GM12892 (cell line): ENCODE data around the gene CGB7.
"Not testable (repeated sequence)": the region's sequence is repeated elsewhere in the genome, so short reads cannot be mapped to it uniquely, and the experiment has no call there.

ENCODE experiments used
- DNase-seq: peaks from one replicate; pipeline ENCODE4 v3.0.0; 2011; ENCODE audit not compliant: insufficient read length
- FAIRE-seq: peaks from 2 replicates; lab custom pipeline; 2011; peaks lifted over from hg19 to GRCh38; lab: Jason Lieb, UNC
- POLR2A ChIP-seq: IDR thresholded peaks from 2 replicates; pipeline ENCODE4 v1.6.1; 2011; ENCODE audit warnings: low read depth, low read length, control low read depth
- POLR2AphosphoS5 ChIP-seq: IDR thresholded peaks from 2 replicates; pipeline ENCODE4 v1.6.1; 2011; ENCODE audit warnings: low read depth, low read length, control low read depth
- TAF1 ChIP-seq: IDR thresholded peaks from 2 replicates; pipeline ENCODE4 v1.6.1; 2011; ENCODE audit warnings: low read depth, mild to moderate bottlenecking, control low read depth, low read length, borderline replicate concordance

The CGB7 gene

GRCh38 chr19:49022116-49022515, 35.4 kb downstream of the CGB7 start:
- TF ChIP-seq POLR2AphosphoS5 (no peak), TAF1 (no peak), POLR2A (no peak)
- FAIRE-seq, result no peak
- DNase-seq, result no peak

GRCh38 chr19:49020931-49021895, 36.3 kb downstream of the CGB7 start:
- FAIRE-seq, result no peak
- TF ChIP-seq POLR2A, result no peak
- TF ChIP-seq TAF1, result no peak
- TF ChIP-seq POLR2AphosphoS5, result no peak
- DNase-seq, result no peak

DNA sequence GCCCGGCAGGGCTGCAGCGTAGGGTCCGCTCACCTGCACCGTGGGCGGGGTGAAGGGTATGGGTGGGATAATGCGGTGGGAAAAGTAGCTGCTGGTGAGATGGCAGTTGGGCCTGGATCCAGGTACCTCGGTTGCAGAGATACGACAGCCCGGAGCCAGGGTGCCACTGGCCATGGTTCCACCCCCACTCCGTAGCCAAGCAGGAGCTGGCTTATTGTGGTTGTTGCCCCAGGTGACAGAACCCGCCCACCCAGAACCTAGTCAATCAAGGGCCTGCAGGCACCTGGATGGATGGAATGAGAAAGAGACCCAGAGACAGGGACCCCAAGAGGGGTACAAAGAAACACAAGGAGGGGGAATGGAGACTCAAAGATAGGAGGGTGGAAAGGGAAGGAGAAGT, 37.2 kb downstream of the CGB7 start:
- DNase-seq, result no peak
- TF ChIP-seq POLR2AphosphoS5, result no peak
- no peak for TF ChIP-seq TAF1
- no peak for TF ChIP-seq POLR2A
- FAIRE-seq, result no peak

DNA sequence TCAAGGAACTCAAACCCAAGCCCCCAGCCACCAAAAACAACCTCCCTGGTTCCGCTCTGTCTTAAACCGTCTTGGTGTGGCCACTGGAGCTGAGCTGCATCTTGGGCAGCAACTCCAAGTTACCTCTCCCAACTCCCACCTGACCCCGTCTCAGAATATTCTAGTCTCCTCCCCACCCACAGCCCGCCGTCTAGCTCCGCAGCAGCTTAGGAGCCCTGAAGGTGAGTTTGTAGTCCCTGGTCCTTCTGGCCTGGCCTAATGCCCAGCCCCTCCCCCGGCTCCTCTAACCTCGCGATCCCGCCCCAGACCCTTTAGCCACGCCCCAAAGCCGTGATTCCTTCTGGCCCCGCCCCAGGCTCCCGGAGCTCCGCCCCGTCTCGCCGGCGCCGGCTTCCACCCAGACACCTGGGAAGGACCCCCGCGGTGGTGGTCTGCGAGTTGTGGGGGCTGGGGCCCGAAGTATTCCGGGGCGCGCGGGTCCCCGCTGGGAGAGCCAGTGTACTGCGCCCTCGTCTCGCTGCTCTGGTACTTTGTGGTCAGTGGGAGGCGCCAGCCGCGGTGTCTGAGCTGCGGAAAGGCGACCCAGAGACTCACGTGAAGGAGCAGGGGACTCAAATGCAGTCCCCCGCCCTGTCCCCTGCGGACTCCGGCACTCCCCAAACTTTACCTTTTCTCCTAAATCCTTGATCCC, 38.2 kb downstream of the CGB7 start:
- FAIRE-seq (no peak), DNase-seq (peak; percentile 70)
- TF ChIP-seq POLR2AphosphoS5, result no peak
- TF ChIP-seq TAF1, result no peak
- no peak for TF ChIP-seq POLR2A

DNA sequence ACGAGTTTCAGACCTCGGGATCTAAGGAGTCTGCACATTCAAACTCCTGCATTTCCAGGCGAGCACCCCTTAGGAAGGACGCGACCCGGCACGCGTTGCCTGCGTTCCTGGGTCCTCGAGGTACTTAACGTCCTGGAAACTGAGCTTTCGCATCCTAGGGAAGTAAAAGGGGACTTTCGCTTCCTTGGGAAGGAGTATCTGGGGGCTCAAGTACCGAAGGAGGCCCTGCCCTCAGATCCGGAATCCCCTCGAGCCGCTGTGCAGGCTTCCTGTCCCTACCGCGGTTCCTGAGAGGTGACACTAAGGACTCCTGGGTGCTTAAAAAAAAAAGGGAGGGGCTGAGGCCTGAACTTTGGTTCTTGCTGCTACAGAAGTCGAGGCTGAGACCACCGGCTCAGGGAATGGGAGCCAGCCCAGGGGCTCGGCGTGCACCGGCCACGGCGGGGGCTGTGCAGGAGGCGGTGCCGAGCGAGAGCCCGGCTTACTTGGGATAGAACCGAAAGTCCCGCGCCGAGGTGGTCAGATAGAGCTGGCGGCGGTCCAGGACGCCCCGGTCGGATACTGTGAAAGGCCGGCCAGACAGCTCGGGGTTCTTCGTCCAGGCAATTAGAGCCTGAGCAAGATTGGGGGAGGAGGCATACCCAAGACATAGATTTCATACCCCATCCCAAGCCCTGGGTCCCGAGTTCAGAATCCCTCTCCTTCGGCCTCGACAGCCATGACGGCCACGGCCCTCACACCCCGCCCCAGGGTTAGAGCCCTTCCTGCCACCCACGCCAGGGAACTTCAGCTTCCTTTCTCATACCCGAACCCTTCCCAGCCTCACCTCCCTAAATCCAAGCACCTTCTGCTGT, 38.9 kb downstream of the CGB7 start:
- not testable (repeated sequence) for DNase-seq
- peak; percentile 90 for FAIRE-seq

DNA sequence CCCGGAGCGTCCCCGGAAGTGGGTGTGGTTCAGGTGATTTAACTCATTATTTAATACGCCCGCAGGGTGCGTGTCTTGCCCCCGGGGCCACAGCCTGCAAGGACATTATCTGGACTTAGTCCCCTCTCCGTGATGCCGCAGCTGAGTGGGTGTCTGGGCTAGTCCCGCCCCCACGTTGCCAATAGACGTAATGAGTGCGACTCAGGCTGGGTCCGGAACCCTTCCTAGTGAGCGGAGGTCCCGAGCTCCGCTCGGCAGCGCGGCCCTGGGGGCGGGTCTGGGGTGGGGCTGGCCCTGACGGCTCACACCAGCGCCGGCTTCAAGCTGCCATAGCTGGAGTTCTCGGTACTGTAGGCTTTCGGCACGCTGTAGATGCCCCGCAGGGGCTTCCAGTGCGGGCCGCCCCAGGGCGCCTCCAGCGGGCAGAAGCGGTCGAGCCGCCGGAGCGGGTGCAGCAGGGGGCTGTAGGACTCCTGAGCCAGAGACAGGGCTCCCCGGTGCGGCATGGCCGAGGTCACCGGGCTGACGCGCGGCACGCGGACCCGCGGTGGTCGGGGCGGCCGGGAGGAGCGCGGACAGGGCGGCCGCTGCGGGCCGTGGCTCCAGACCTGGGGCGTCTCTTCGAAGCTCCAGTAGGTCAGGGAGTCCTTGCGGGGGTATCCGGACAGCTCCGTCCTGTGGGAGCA, 39.7 kb downstream of the CGB7 start:
- no peak for TF ChIP-seq POLR2A
- TF ChIP-seq POLR2AphosphoS5, result no peak
- no peak for TF ChIP-seq TAF1
- FAIRE-seq, result no peak
- DNase-seq, result peak; percentile 85

- TF ChIP-seq TAF1 (no peak), POLR2AphosphoS5 (no peak), POLR2A (no peak)
- FAIRE-seq (no peak), DNase-seq (no peak)
These were observed 40.4 kb downstream of the CGB7 start, which contains the start of gene LHB for GRCh38 chr19:49017041-49017665. LHB (minus strand) TSS chr19:49017091; CDS start chr19:49017081, 10 bp downstream.

GRCh38 chr19:49016067-49016839, 41.3 kb downstream of the CGB7 start:
- DNase-seq (no peak), FAIRE-seq (no peak)
- TF ChIP-seq POLR2AphosphoS5 (no peak), TAF1 (no peak), POLR2A (no peak)

DNA sequence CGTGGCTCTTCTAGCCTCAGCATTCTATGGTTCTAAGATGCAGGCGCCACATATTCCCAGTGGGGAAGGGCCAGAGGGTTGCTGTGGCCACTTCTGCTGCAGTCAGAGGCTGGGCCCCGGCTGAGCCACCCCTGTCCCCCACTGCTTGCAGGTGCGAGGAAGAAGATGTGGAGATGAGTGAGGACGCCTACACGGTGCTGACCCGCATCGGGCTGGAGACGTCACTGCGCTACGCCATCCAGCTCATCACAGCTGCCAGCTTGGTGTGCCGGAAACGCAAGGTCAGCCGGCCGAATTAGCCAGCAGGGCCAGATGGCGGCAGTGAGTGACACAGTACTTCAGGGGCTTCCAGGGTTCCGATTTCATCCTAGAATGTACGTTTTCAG, 42.7 kb downstream of the CGB7 start:
- DNase-seq, result no peak
- no peak for FAIRE-seq
- TF ChIP-seq POLR2A, result no peak
- no peak for TF ChIP-seq TAF1
- no peak for TF ChIP-seq POLR2AphosphoS5

GRCh38 chr19:49014123-49014869, 43.3 kb downstream of the CGB7 start:
- FAIRE-seq, result no peak
- TF ChIP-seq POLR2A, result no peak
- TF ChIP-seq TAF1, result no peak
- TF ChIP-seq POLR2AphosphoS5, result no peak
- DNase-seq, result no peak
